ENCODE results near the gene SYTL2.
"Not testable (repeated sequence)": the region's sequence is repeated elsewhere in the genome, so short reads cannot be mapped to it uniquely, and the experiment has no call there.

Gene SYTL2

DNA sequence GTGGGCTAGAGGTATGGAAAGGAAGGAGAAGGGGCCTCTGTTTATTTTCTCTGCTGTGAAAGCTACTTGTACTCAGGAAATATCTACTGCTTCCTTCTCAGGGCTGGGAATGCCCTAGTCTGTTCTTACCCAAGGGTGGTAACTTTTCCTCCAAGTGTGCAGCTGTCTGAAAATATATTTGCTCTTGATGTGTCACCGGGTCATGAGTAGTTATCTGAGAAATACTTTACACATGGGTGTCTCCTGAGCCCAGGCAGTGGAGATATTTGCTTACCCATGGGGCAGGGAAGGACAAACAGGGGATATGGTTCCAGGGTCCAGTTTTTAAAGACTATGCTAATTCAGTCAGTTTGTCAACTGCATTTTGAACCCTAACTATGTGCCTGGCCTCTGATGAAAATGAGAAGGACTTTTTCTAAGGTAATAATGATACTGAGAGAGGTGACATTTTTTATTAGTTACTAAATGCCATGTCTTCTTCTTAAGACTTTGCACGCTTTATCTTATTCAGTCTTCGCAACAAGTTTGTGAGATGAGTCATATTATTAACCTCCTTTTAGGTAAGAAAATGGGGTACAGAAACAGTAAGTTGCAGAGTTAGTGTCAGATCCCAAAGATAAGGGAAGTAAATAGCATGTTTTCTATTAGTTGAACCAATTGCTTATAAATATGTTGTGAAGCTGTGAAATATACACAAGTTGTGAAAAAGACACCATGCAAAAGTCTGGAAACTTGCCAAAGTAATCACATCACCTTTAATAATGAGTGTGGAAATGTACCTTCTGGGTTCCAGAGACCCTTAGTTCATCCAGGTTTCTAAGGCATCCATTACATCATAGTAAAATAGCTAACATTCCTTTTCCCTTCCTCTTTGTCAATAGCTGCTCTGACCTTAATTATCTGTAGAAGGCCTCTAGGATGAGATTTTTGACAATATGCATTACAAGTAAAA lies 22.9 kb downstream of the SYTL2 start:
- no peak for DNase-seq

DNA sequence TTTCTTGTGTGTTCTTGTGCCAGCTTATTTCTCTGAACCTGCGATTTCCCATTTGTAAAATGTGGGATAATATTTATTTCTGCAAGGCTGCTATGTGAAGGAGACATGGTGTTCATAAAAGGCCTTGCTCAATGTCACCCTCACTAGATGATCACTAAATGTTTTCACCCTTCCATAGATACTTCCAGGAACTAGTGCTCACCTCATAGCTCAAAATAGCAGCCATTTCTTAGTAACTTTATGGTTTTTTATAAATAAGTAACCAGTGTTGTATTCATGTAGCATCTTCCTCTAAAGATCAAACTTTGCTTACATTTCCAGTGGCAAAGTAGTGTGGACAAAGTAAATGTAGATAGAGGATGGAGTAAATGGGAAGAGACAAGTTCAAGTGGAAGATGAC lies 23.8 kb downstream of the SYTL2 start:
- no peak for DNase-seq

DNA sequence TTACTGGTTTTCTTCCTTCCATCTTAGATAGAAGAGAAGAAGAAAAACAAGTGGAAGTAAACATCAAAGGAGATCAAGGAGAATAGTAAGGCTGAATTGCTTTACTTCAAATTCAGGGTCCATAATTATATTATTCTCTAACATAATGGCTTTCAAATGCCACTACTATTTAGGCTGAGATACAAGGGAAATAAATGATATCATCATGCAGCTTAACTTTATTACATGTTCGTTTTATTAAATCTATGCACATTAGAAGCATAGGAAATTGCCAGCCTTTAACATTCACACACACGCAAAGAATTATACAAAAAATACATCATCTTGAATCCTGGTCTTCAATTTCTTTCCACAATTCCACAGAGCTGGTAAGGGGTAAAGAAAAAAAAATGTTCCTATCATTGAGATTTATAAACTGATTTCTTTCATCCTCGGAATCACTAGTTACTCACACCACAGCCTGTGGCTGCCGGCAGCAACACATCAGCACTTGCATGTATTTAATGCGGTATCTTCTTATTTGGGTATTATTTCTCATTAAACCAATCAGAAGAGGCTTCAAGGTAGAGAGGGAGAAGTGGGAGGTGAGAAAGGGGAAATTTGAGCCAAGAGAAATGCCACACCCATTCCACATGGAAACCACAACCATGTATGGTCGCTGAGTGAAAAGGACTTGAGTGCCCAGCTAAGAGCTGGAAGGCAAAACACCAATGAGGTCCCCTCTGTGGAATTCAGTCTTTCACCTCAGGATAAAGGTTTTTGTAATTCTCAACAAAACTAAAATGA lies 26.3 kb downstream of the SYTL2 start:
- no peak for DNase-seq

DNA sequence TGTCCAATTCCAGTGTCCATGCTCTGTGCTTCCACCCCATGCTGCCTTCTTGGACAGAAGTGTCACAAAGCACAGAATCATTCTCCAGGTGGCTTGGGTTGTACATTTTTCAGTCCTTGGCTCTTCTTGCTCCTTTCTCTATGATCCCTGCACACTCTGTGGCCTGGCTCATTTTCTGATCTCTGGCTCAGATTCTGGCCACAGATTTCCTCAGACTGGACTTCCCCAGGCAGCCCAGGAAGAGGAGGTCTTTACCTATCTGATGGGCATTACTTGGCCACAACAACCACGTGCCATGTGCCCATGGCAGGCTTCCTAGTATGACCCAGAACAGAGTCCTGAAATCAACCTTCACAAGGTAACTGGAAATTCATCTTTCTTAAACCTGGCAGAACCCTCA lies 27.2 kb downstream of the SYTL2 start:
- no peak for DNase-seq

GRCh38 chr11:85780780-85781517 lies 30.0 kb downstream of the SYTL2 start:
- DNase-seq: not testable (repeated sequence)

DNA sequence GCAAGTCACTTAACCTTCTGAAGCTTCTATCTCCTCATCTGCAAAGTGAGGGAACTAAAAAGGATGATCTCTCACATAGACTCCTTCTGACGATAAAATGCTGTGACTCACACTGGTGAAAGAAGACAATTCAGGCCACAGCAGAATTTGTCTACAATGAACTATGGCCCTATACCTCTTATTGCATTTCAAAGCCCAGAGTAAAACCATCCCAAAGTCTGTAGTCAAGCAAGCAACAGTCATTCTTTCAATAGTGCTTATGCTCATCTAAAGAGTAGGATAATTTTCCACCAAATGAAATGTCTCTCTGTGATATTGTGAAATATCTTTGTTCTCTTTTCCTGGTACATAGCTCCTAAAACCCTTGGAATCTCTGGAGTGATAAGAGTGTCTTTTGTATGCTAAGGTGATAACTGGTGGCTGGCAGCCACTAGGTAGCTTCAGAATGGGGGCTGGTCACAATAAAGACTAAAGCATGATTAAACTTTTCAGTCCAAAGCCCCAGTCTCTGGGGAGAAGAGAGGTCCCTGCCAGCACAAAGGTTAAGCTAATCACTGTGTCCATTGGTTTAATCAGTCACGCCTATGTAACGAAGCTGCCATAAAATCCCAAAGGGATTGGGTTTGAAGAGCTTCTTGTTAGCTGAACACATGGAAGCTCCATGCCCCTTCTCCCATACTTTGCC lies 30.8 kb downstream of the SYTL2 start:
- no peak for DNase-seq

DNA sequence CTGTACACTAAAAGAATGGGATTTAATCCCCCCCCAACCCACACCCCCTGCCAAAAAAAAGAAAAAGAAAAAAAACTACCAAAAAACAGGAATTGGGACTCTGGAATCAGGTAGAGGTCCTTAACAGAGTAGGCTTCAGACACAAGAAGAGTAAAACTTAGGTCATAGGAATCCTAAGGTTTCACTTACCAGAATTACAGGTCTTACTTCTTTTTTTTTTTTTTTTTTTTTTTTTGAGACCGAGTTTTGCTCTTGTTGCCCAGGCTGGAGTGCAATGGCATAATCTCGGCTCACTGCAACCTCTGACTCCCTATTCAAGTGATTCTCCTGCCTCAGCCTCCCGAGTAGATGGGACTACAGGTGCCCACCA lies 33.4 kb downstream of the SYTL2 start:
- DNase-seq: not testable (repeated sequence)

- DNase-seq: no peak
These were observed 33.9 kb downstream of the SYTL2 start for GRCh38 chr11:85776951-85777602.

GRCh38 chr11:85774256-85775101 lies 36.5 kb downstream of the SYTL2 start:
- DNase-seq: no peak

DNA sequence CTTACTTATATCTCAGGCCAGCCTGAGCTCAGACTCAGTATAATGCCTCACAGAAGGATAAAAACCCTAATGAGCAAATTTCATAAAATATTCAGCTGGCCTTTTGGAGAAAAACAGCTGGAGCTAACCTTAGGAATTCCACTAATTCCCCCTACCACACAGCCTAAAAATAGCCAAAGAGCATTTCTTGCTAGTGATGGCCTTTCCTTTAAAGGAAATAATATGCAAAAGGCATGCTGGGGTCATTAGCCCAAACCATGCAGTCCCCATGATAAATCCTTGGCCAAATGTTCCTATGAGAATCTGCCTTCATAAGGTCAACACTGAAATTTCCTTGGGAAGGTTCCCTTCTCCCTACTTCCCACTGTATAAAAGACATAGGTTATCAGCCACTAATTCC lies 38.2 kb downstream of the SYTL2 start:
- DNase-seq: no peak

DNA sequence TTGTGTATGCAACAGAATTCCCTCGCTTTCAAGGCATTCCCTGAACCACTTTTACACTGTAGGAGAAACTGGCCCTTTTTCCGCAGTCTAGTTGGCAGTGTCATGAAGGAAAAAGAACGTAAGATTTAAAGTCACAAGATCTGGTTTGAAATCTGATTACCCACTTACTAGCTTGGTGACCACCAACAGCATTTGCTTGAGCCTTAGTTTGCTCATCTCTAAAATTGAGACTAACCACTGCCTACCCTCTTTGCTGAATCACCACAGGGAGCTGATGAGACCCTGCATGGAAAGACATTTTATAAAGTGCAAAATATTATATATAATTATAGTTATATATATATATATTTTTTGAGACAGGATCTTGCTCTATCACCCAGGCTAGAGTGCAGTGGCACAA lies 39.4 kb downstream of the SYTL2 start:
- DNase-seq: no peak

DNA sequence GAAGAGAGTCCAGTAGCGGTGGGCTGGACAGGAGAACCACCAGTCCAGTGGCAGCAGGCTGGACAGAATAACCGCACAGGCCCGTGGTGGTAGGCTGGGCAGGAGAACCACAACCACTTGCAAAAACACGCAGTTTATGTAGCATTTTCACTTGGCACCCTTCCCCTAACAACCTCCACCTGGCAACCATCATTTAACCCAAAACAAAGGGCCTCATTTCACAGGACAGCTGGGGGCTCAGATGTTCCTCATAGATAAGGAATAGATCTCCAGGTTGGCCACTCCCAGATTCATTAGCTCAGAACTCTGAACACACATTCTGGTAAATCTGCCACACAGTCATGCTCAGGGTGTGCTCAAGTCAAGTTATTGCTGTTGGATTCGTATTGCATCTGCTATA lies 41.2 kb downstream of the SYTL2 start:
- no peak for DNase-seq

DNA sequence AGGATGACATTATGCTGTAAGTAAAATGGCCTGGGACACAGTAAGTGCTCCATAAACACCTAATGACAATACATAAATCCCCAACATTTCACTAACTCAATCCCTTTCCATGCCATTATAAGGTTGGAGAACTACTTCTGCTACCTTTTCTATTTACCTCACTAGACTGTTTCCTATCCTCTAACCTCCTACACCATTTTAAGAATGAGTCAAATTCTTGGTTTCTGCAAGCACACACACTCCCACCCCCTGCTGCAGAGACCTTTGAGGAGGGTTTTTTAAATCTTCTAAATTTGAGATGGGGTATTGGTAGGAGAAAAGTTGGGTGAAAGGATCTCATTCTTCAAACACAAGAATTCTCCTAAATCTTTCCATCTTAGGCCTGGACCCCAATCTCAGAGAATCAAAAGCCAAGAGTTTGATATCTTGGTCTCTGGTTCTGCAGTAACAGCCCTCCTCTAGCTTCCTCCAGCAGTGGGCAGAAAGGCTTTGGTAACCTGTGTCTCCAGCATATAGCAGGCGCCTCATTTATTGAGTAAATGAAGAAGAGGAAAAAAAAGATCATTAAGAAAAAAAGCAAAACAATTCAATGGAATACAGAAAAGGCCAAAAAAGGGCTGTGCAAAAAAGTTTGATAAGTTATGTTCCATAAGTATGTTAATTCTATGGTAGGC lies 42.3 kb downstream of the SYTL2 start:
- no peak for DNase-seq

GRCh38 chr11:85767246-85767945 lies 43.5 kb downstream of the SYTL2 start:
- no peak for DNase-seq

DNA sequence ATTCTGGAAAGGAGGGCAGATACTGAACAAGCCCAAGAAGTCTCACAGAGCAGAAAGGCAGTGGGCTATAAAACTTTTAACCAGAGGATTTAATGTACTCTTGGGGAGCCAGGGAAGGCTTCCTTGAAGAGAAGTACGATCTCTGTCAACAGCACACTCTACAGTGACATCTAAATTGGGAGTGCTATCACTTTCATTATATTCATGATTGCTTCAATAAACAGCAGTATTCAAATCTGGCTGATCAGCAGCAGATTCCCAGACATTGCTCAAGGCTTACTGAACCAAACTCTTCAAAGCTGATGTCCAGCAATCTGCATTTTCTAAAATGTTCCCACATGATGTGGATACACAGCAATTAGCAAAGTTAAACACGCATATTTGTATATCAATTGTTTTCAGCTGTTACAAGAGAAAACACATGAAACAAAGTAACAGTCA lies 44.2 kb downstream of the SYTL2 start:
- DNase-seq: no peak

DNA sequence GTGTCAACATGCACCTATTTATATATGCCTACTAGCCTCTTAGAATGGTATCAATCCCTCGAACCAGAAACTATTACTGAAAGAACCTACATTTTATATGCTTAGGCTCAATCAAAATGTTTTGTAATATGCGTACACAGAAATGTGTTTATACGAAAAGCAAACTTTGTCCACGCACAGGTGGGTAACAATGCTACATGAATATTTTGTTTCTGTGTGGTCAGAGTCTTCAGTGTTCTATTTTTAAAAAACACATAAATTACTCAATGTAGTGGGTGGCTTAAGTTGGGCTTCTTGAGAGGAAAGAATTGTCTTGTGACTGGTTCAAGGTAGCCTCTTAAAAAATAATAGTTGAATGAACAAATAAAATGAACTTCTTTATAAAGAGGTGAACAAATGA lies 46.1 kb downstream of the SYTL2 start:
- DNase-seq: no peak

DNA sequence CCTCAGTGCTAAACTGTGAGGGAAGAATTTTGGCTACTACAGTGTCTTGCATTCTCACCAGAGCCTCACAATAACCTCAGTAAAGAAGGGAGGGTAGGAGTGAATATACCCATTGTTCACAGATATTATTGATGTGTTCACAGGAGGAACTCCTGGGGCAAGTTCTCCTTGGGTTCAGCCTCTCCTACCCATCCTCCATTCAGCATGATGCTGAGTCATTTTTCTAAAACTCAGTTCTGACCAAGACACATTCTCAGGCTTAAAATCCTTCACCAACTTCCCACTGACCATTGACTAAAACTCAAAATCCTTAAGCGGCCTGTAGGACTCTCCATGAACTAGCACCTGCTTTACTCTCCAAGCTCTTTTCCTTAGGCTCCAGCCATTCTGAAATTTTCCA lies 48.7 kb downstream of the SYTL2 start:
- DNase-seq: no peak

DNA sequence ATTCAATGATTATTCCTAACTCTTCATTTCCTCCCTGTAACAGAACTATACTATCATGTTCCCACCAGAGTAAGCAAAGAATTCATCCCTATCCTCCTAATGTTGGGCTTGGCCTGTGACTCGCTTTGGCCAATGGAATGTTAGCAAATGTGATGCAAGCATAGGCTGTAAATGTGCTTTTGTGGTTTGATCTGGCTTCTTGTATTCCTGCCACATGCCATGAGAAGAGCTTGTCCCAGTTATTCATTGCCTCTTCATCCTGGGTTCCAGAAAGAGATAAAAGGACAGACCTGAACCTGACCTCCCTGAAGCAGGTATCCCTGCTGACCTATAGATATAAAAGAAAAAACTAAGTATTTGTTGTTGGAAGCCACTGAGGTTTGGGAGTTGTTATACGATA lies 51.0 kb downstream of the SYTL2 start:
- DNase-seq: no peak

- no peak for DNase-seq
These were observed 52.4 kb downstream of the SYTL2 start for GRCh38 chr11:85758480-85759039.

- no peak for DNase-seq
These were observed 52.9 kb downstream of the SYTL2 start for GRCh38 chr11:85758026-85758425.
